Measurements from ENCODE around the gene DPT. TPM values are rescaled to one million over a fixed set of nuclear protein-coding genes. Genes with fewer than 3 reads are reported as not detected.

The DPT gene
- total RNA-seq, 1 experiment from 2014 or later: not detected

DNA sequence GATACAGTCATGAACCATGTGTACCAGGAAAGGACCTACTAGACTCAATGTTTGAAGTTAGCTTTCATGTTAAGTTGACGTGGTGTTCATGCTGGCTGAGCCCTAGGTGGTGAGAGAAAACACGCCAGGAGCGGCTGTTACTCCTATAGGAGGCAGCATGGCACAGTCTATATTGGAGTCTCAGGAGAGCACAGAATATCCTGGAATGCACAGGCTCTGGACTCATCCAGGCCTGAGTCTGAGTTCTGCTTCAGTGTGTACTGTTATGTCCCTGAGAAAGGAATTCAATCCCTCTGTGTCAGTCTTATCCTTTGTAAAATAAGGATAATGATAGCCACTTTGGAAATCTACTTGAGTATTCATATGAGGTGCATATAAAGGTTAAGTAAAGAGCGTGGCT lies 41.2 kb downstream of the DPT start:
- H3K4me1 Mint-ChIP-seq: no peaks in the 10 kb centered on the region
- TF ChIP-seq ZNF138 (CRISPR knock-in tag; conservative IDR thresholded peaks at IDR 0.05) (no peak), TP53 (CRISPR knock-in tag; IDR thresholded peaks at IDR 0.05) (no peak), NR3C1 (CRISPR knock-in tag; conservative IDR thresholded peaks at IDR 0.05; ENCODE audit: low read depth) (no peak), ZNF512 (CRISPR knock-in tag; IDR thresholded peaks at IDR 0.05; ENCODE audit: borderline replicate concordance) (no peak), NFATC4 (CRISPR knock-in tag; IDR thresholded peaks at IDR 0.05) (no peak), ERG (CRISPR knock-in tag; IDR thresholded peaks at IDR 0.05) (no peak), FOXK1 (CRISPR knock-in tag; IDR thresholded peaks at IDR 0.05) (no peak), TCF7 (CRISPR knock-in tag; IDR thresholded peaks at IDR 0.05; ENCODE audit: low read depth) (no peak), PRRX2 (CRISPR knock-in tag; IDR thresholded peaks at IDR 0.05) (no peak), AFF4 (CRISPR knock-in tag; IDR thresholded peaks at IDR 0.05; ENCODE audit: borderline replicate concordance) (no peak), RORB (CRISPR knock-in tag; IDR thresholded peaks at IDR 0.05) (no peak), E2F1 (CRISPR knock-in tag; IDR thresholded peaks at IDR 0.05) (no peak), JUN (CRISPR knock-in tag; IDR thresholded peaks at IDR 0.05) (no peak)
- TF ChIP-seq, protein P1, sequence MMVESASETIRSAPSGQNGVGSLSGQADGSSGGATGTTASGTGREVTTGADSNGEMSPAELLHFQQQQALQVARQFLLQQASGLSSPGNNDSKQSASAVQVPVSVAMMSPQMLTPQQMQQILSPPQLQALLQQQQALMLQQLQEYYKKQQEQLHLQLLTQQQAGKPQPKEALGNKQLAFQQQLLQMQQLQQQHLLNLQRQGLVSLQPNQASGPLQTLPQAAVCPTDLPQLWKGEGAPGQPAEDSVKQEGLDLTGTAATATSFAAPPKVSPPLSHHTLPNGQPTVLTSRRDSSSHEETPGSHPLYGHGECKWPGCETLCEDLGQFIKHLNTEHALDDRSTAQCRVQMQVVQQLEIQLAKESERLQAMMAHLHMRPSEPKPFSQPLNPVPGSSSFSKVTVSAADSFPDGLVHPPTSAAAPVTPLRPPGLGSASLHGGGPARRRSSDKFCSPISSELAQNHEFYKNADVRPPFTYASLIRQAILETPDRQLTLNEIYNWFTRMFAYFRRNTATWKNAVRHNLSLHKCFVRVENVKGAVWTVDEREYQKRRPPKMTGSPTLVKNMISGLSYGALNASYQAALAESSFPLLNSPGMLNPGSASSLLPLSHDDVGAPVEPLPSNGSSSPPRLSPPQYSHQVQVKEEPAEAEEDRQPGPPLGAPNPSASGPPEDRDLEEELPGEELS (CRISPR knock-in tag; IDR thresholded peaks at IDR 0.05): no peak
- peaks cover 3% of the 10 kb centered on the region; the same call in 1 of the 2 replicates for H3K9me3 Mint-ChIP-seq
- no peak overlapping the region for H3K27ac Mint-ChIP-seq
- ATAC-seq: peak; percentile 76
- ChIA-PET CTCF (no interaction called here), POLR2A (no interaction called here)
- DNase-seq (ENCODE audit: low spot score): no peak
- H3K4me3 Mint-ChIP-seq: no peak overlapping the region
- H3K27me3 Mint-ChIP-seq (ENCODE audit: low read depth): no peaks in the 10 kb centered on the region
- no peaks in the 10 kb centered on the region for H3K36me3 Mint-ChIP-seq

- ATAC-seq (no peak), DNase-seq (ENCODE audit: low spot score) (no peak)
- Mint-ChIP-seq H3K9me3 (peaks cover 12% of the 10 kb centered on the region; the same call in 1 of the 2 replicates), H3K4me3 (no peak overlapping the region), H3K27me3 (ENCODE audit: low read depth) (no peaks in the 10 kb centered on the region), H3K4me1 (no peaks in the 10 kb centered on the region), H3K36me3 (no peaks in the 10 kb centered on the region), H3K27ac (no peak overlapping the region)
- ChIA-PET CTCF (no interaction called here), POLR2A (no interaction called here)
- TF ChIP-seq, protein P2, sequence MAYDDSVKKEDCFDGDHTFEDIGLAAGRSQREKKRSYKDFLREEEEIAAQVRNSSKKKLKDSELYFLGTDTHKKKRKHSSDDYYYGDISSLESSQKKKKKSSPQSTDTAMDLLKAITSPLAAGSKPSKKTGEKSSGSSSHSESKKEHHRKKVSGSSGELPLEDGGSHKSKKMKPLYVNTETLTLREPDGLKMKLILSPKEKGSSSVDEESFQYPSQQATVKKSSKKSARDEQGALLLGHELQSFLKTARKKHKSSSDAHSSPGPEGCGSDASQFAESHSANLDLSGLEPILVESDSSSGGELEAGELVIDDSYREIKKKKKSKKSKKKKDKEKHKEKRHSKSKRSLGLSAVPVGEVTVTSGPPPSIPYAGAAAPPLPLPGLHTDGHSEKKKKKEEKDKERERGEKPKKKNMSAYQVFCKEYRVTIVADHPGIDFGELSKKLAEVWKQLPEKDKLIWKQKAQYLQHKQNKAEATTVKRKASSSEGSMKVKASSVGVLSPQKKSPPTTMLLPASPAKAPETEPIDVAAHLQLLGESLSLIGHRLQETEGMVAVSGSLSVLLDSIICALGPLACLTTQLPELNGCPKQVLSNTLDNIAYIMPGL (CRISPR knock-in tag; IDR thresholded peaks at IDR 0.05): no peak
- no peak for TF ChIP-seq NR1H2 (CRISPR knock-in tag; IDR thresholded peaks at IDR 0.05)
Observed at GRCh38 chr1:168686666-168687065, 42.3 kb downstream of the DPT start.

All from WTC11 (cell line).